ENCODE measurements around the gene CPOX.

Gene CPOX

GRCh38 chr3:98613616-98614015 is 20.2 kb upstream of the CPOX start:
- no peak for DNase-seq (ENCODE audit: low read depth in 1 of 2, low spot score in 1 of 2)
- Histone ChIP-seq H3K27me3 (ENCODE audit: insufficient read depth, poor library complexity, severe bottlenecking) (no peaks in the 10 kb centered on the region), H3K4me3 (replicated peaks; ENCODE audit: insufficient read depth, low read length) (no peak overlapping the region), H3K27ac (replicated peaks) (no peak overlapping the region)
- TF ChIP-seq POLR2AphosphoS5 (IDR thresholded peaks at IDR 0.05; ENCODE audit: low read depth) (no peak), GABPA (IDR thresholded peaks at IDR 0.05; ENCODE audit: low read depth) (no peak), REST (IDR thresholded peaks at IDR 0.05; ENCODE audit: insufficient replicate concordance, low read depth) (no peak), SPI1 (IDR thresholded peaks at IDR 0.05; ENCODE audit: borderline replicate concordance, low read depth) (no peak)
- TF ChIP-seq, protein P1, sequence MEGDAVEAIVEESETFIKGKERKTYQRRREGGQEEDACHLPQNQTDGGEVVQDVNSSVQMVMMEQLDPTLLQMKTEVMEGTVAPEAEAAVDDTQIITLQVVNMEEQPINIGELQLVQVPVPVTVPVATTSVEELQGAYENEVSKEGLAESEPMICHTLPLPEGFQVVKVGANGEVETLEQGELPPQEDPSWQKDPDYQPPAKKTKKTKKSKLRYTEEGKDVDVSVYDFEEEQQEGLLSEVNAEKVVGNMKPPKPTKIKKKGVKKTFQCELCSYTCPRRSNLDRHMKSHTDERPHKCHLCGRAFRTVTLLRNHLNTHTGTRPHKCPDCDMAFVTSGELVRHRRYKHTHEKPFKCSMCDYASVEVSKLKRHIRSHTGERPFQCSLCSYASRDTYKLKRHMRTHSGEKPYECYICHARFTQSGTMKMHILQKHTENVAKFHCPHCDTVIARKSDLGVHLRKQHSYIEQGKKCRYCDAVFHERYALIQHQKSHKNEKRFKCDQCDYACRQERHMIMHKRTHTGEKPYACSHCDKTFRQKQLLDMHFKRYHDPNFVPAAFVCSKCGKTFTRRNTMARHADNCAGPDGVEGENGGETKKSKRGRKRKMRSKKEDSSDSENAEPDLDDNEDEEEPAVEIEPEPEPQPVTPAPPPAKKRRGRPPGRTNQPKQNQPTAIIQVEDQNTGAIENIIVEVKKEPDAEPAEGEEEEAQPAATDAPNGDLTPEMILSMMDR (IDR thresholded peaks at IDR 0.05; ENCODE audit: insufficient read depth, low read length), result no peak

GRCh38 chr3:98612996-98613517 is 19.6 kb upstream of the CPOX start:
- Histone ChIP-seq H3K27me3 (ENCODE audit: insufficient read depth, poor library complexity, severe bottlenecking) (no peaks in the 10 kb centered on the region), H3K27ac (replicated peaks) (no peak overlapping the region), H3K4me3 (replicated peaks; ENCODE audit: insufficient read depth, low read length) (no peak overlapping the region)
- DNase-seq (ENCODE audit: low read depth in 1 of 2, low spot score in 1 of 2), result no peak
- TF ChIP-seq, protein P1 (IDR thresholded peaks at IDR 0.05; ENCODE audit: insufficient read depth, low read length), result no peak
- TF ChIP-seq GABPA (IDR thresholded peaks at IDR 0.05; ENCODE audit: low read depth) (no peak), REST (IDR thresholded peaks at IDR 0.05; ENCODE audit: insufficient replicate concordance, low read depth) (no peak)

DNA sequence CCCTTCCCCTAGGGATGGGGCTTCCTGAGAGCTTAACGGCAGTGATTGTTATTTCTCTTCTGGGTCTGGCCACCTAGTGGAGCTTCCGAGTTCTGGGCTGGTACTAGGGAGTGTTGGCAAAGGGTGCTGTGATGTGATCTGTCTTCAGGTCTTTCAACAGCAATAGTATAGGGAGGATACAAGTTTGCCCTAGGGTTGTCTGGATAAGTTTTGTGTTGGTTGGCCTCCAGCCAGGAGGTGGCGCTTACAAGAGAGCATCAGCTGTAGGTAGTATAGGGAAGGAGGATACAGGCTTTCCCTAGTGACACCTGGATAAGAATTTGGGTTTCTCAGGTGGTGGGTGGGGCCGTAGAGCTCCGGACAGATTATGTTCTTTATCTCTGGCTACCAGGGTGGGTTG is 19.2 kb upstream of the CPOX start:
- peak in 1 of 2 experiments; percentile 15 for DNase-seq (ENCODE audit: low read depth in 1 of 2, low spot score in 1 of 2)
- no peak overlapping the region for H3K4me3 ChIP-seq (replicated peaks; ENCODE audit: insufficient read depth, low read length)
- no peak for TF ChIP-seq REST (IDR thresholded peaks at IDR 0.05; ENCODE audit: insufficient replicate concordance, low read depth)
- no peak for TF ChIP-seq GABPA (IDR thresholded peaks at IDR 0.05; ENCODE audit: low read depth)
- TF ChIP-seq, protein P1 (IDR thresholded peaks at IDR 0.05; ENCODE audit: insufficient read depth, low read length), result no peak
- no peak for TF ChIP-seq POLR2AphosphoS5 (IDR thresholded peaks at IDR 0.05; ENCODE audit: low read depth)
- TF ChIP-seq SPI1 (IDR thresholded peaks at IDR 0.05; ENCODE audit: borderline replicate concordance, low read depth), result no peak
- H3K27ac ChIP-seq (replicated peaks), result no peak overlapping the region
- H3K27me3 ChIP-seq (ENCODE audit: insufficient read depth, poor library complexity, severe bottlenecking), result no peaks in the 10 kb centered on the region

Measured in HL-60 (cell line).